Measurements from ENCODE around the gene RSPH10B2. TPM values are rescaled to one million over a fixed set of nuclear protein-coding genes. Genes with fewer than 3 reads are reported as not detected.
A peak's percentile ranks its signal among the peaks of the same experiment; 100 is the strongest.
"Not testable (repeated sequence)": the region's sequence is repeated elsewhere in the genome, so short reads cannot be mapped to it uniquely, and the experiment has no call there.

RSPH10B2 gene
- total RNA-seq, 1 experiment from 2014 or later = not detected

DNA sequence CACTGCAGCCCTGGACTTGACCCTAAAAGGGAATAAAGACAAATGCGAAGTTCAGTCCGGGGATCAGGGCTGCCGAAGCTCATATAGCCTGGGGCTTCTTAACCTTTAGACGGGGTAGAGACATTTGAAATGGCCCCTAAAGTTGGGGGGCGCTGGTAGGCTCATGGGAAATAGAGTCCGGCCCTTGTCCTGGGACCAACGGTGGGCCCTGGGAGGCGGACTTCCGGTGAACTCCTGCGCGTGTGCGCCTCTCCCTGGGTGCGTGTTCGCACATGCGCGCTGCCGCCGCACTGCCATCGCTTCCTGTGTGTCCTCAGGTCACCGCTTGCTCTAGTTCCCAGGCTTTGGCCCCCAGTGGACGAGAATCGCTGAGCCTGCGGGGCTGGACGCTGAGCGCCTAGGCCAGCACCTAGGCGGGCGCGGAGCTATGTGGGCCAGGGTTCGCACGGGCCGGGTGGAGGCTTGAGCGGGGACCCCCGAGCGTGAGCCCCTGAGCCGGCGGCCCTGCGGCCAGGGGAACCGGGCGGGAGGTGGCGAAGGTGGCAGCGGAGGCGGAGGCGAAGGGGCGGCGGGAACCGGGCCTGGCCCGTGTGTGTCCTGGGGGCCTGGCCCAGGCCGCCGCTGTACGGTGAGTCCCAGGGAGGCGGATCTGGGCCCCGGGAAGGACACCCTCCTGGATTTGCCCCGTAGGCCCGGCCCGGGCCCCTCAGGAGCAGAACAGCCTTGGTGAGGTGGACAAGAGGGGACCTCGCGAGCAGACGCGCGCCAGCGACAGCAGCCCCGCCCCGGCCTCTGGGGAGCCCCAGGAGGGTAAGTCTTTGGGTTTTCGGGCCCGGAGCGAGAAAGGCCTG lies 24.2 kb upstream of the RSPH10B2 start:
- POLR2A ChIA-PET = interaction anchor here (1.0 to 1.5 kb wide), 3 partner anchors 10 to 140 kb away, joined by 3 to 9 read pairs (median 6); partner anchors contain the start of genes INTS15 and ZNF12
- no peaks in the 10 kb centered on the region for H3K9me3 Mint-ChIP-seq (ENCODE audit: unreplicated experiment)
- H3K27me3 Mint-ChIP-seq (ENCODE audit: insufficient read depth, unreplicated experiment) = no peaks in the 10 kb centered on the region
- peak; percentile 83 for DNase-seq (ENCODE audit: unreplicated experiment)
- BruUV-seq (replicated peaks) = TSS peak; percentile 34
- peak overlapping the region; percentile 85 for H3K4me3 Mint-ChIP-seq (ENCODE audit: unreplicated experiment)
- CTCF ChIA-PET = no interaction called here
- H3K36me3 Mint-ChIP-seq (ENCODE audit: insufficient read depth, unreplicated experiment) = peaks cover 39% of the 10 kb centered on the region
- intact Hi-C loops (cut with micrococcal nuclease) = loop anchor here (2.0 kb wide), 1 partner anchor 23 kb away; the partner anchor contains the start of gene ZNF12
- no peak for TF ChIP-seq CTCF (IDR thresholded peaks at IDR 0.05; ENCODE audit: unreplicated experiment)
- H3K4me1 Mint-ChIP-seq (ENCODE audit: insufficient read depth, unreplicated experiment) = peaks cover 10% of the 10 kb centered on the region
- H3K27ac Mint-ChIP-seq (ENCODE audit: low read depth, unreplicated experiment) = peak overlapping the region; percentile 95

GRCh38 chr7:6730343-6730633 lies 23.6 kb upstream of the RSPH10B2 start:
- no peaks in the 10 kb centered on the region for H3K27me3 Mint-ChIP-seq (ENCODE audit: insufficient read depth, unreplicated experiment)
- H3K36me3 Mint-ChIP-seq (ENCODE audit: insufficient read depth, unreplicated experiment) = peaks cover 45% of the 10 kb centered on the region
- no peaks in the 10 kb centered on the region for H3K9me3 Mint-ChIP-seq (ENCODE audit: unreplicated experiment)
- DNase-seq (ENCODE audit: unreplicated experiment) = no peak
- ChIA-PET CTCF (no interaction called here), POLR2A (no interaction called here)
- H3K4me1 Mint-ChIP-seq (ENCODE audit: insufficient read depth, unreplicated experiment) = peaks cover 10% of the 10 kb centered on the region
- TF ChIP-seq CTCF (IDR thresholded peaks at IDR 0.05; ENCODE audit: unreplicated experiment) = no peak
- peak overlapping the region; percentile 85 for H3K4me3 Mint-ChIP-seq (ENCODE audit: unreplicated experiment)
- no TSS peak for BruUV-seq (replicated peaks)
- intact Hi-C loops (cut with micrococcal nuclease) = no loop called here
- peak overlapping the region; percentile 95 for H3K27ac Mint-ChIP-seq (ENCODE audit: low read depth, unreplicated experiment)

GRCh38 chr7:6738415-6738814 lies 15.5 kb upstream of the RSPH10B2 start:
- CTCF ChIA-PET; H3K4me1 Mint-ChIP-seq (ENCODE audit: insufficient read depth, unreplicated experiment); H3K27ac Mint-ChIP-seq (ENCODE audit: low read depth, unreplicated experiment); POLR2A ChIA-PET; H3K9me3 Mint-ChIP-seq (ENCODE audit: unreplicated experiment); BruUV-seq (replicated peaks); DNase-seq (ENCODE audit: unreplicated experiment); H3K4me3 Mint-ChIP-seq (ENCODE audit: unreplicated experiment); intact Hi-C loops (cut with micrococcal nuclease); H3K27me3 Mint-ChIP-seq (ENCODE audit: insufficient read depth, unreplicated experiment): not testable (repeated sequence)
- H3K36me3 Mint-ChIP-seq (ENCODE audit: insufficient read depth, unreplicated experiment) = peaks cover 75% of the 10 kb centered on the region

DNA sequence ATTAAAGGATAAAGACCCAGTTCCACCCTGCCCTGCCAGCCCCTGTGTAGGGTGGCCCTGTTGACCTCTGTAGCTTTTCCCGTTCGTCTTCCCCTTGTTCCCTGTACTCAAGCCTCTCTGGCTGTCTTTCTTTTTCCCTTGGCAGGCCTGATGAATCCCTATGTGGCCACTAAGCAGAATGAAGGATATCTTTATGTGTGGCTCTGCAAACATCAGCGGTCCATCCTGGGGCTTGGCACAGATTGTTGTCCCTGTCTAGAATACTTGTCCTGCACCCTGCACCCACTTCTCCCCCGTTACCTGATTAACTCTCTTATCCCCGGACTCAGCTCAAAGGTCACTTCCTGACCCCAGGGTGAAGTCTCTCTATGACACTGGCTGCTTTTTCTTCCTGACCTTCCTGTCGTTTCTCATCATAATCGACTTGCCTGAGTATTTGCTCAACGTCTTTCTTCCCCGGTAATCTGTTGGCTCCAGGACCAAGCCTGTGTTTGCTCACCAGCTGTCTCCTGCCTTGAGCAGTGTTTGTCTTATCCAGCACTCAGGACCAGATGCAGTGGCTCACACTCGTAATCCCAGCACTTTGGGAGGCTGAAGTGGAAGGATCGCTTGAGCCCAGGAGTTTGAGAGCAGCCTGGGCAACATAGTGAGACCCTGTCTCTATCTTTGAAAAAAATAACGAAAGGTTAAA lies 9.3 kb upstream of the RSPH10B2 start:
- DNase-seq (ENCODE audit: unreplicated experiment); H3K27me3 Mint-ChIP-seq (ENCODE audit: insufficient read depth, unreplicated experiment); BruUV-seq (replicated peaks); CTCF ChIA-PET; intact Hi-C loops (cut with micrococcal nuclease); H3K4me3 Mint-ChIP-seq (ENCODE audit: unreplicated experiment); H3K9me3 Mint-ChIP-seq (ENCODE audit: unreplicated experiment); POLR2A ChIA-PET; H3K27ac Mint-ChIP-seq (ENCODE audit: low read depth, unreplicated experiment); H3K4me1 Mint-ChIP-seq (ENCODE audit: insufficient read depth, unreplicated experiment): not testable (repeated sequence)
- peaks cover 49% of the 10 kb centered on the region for H3K36me3 Mint-ChIP-seq (ENCODE audit: insufficient read depth, unreplicated experiment)

DNA sequence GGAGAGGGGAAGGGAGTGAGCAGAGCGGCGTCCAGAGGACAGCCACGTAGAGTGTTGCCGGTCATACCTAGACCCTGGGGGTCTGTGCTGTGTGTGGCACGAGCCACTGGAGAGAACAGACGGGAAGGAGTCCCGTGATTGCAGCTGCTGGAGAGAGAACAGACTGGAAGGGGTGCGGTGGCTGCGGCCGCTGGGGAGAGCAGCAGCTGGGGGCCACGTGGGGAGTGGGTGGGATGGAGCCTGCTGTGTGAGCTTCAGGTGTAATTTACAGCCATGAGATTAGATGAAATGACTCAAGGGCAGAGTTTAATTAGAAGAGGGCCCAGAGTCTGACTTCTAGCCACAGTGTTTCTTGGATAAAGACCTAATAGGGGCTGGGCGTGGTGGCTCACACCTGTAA lies 4.6 kb upstream of the RSPH10B2 start:
- H3K4me3 Mint-ChIP-seq (ENCODE audit: unreplicated experiment); H3K4me1 Mint-ChIP-seq (ENCODE audit: insufficient read depth, unreplicated experiment); intact Hi-C loops (cut with micrococcal nuclease); H3K9me3 Mint-ChIP-seq (ENCODE audit: unreplicated experiment); H3K27ac Mint-ChIP-seq (ENCODE audit: low read depth, unreplicated experiment); POLR2A ChIA-PET; CTCF ChIA-PET; DNase-seq (ENCODE audit: unreplicated experiment); BruUV-seq (replicated peaks); H3K27me3 Mint-ChIP-seq (ENCODE audit: insufficient read depth, unreplicated experiment): not testable (repeated sequence)
- peaks cover 24% of the 10 kb centered on the region for H3K36me3 Mint-ChIP-seq (ENCODE audit: insufficient read depth, unreplicated experiment)

GRCh38 chr7:6750173-6750572 lies 3.7 kb upstream of the RSPH10B2 start:
- H3K4me1 Mint-ChIP-seq (ENCODE audit: insufficient read depth, unreplicated experiment); H3K9me3 Mint-ChIP-seq (ENCODE audit: unreplicated experiment); DNase-seq (ENCODE audit: unreplicated experiment); H3K27ac Mint-ChIP-seq (ENCODE audit: low read depth, unreplicated experiment); H3K27me3 Mint-ChIP-seq (ENCODE audit: insufficient read depth, unreplicated experiment); intact Hi-C loops (cut with micrococcal nuclease); CTCF ChIA-PET; BruUV-seq (replicated peaks); H3K4me3 Mint-ChIP-seq (ENCODE audit: unreplicated experiment); POLR2A ChIA-PET: not testable (repeated sequence)
- H3K36me3 Mint-ChIP-seq (ENCODE audit: insufficient read depth, unreplicated experiment) = peaks cover 17% of the 10 kb centered on the region

GRCh38 chr7:6761186-6761585 lies 7.3 kb downstream of the RSPH10B2 start:
- BruUV-seq (replicated peaks); DNase-seq (ENCODE audit: unreplicated experiment); POLR2A ChIA-PET; H3K9me3 Mint-ChIP-seq (ENCODE audit: unreplicated experiment); CTCF ChIA-PET; intact Hi-C loops (cut with micrococcal nuclease); H3K36me3 Mint-ChIP-seq (ENCODE audit: insufficient read depth, unreplicated experiment); H3K27ac Mint-ChIP-seq (ENCODE audit: low read depth, unreplicated experiment); H3K4me3 Mint-ChIP-seq (ENCODE audit: unreplicated experiment); H3K27me3 Mint-ChIP-seq (ENCODE audit: insufficient read depth, unreplicated experiment); H3K4me1 Mint-ChIP-seq (ENCODE audit: insufficient read depth, unreplicated experiment): not testable (repeated sequence)

DNA sequence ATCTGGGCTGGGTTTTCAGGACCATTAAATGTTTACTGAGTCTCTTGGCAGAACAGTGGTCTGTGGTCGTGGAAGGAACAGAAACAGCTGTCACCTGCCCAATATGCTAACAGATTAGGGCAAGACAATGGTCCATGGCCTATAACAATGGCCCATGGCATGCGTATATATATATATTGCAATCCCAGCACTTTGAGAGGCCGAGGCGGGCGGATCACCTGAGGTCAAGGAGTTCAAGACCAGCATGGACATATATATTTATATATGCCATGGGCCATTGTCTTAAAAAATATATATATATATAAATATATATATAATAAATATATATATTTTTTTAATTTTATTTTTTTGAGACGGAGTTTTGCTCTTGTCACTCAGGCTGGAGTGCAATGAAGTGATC lies 27.7 kb downstream of the RSPH10B2 start:
- H3K36me3 Mint-ChIP-seq (ENCODE audit: insufficient read depth, unreplicated experiment); H3K9me3 Mint-ChIP-seq (ENCODE audit: unreplicated experiment); POLR2A ChIA-PET; H3K4me3 Mint-ChIP-seq (ENCODE audit: unreplicated experiment); H3K27me3 Mint-ChIP-seq (ENCODE audit: insufficient read depth, unreplicated experiment); BruUV-seq (replicated peaks); CTCF ChIA-PET; intact Hi-C loops (cut with micrococcal nuclease); H3K27ac Mint-ChIP-seq (ENCODE audit: low read depth, unreplicated experiment); DNase-seq (ENCODE audit: unreplicated experiment); H3K4me1 Mint-ChIP-seq (ENCODE audit: insufficient read depth, unreplicated experiment): not testable (repeated sequence)

All from MCF 10A (cell line).